ENCODE measurements around the gene GOLGA1.
A peak's percentile ranks its signal among the peaks of the same experiment; 100 is the strongest.
"Not testable (repeated sequence)": the region's sequence is repeated elsewhere in the genome, so short reads cannot be mapped to it uniquely, and the experiment has no call there.

GOLGA1 gene

GRCh38 chr9:124843456-124844034, 97.3 kb downstream of the GOLGA1 start:
- FAIRE-seq (no peak), DNase-seq (ENCODE audit: insufficient read length, low spot score) (no peak)
- TF ChIP-seq CTCF (IDR thresholded peaks at IDR 0.05; ENCODE audit: insufficient read depth, missing control alignments) = no peak

GRCh38 chr9:124841075-124841821, 99.6 kb downstream of the GOLGA1 start:
- no peak for FAIRE-seq
- DNase-seq (ENCODE audit: insufficient read length, low spot score) = no peak
- TF ChIP-seq CTCF (IDR thresholded peaks at IDR 0.05; ENCODE audit: insufficient read depth, missing control alignments) = no peak

GRCh38 chr9:124840300-124840833, 100.5 kb downstream of the GOLGA1 start:
- TF ChIP-seq CTCF (IDR thresholded peaks at IDR 0.05; ENCODE audit: insufficient read depth, missing control alignments) = peak; percentile 19
- DNase-seq (ENCODE audit: insufficient read length, low spot score) = no peak
- FAIRE-seq = no peak

GRCh38 chr9:124839612-124840299, 101.1 kb downstream of the GOLGA1 start:
- TF ChIP-seq CTCF (IDR thresholded peaks at IDR 0.05; ENCODE audit: insufficient read depth, missing control alignments) = no peak
- FAIRE-seq (no peak), DNase-seq (ENCODE audit: insufficient read length, low spot score) (no peak)

GRCh38 chr9:124838567-124839275, 102.2 kb downstream of the GOLGA1 start:
- not testable (repeated sequence) for FAIRE-seq; DNase-seq (ENCODE audit: insufficient read length, low spot score)

GRCh38 chr9:124838132-124838531, 102.8 kb downstream of the GOLGA1 start:
- not testable (repeated sequence) for DNase-seq (ENCODE audit: insufficient read length, low spot score); FAIRE-seq

- DNase-seq (ENCODE audit: insufficient read length, low spot score) (no peak), FAIRE-seq (no peak)
- TF ChIP-seq CTCF (IDR thresholded peaks at IDR 0.05; ENCODE audit: insufficient read depth, missing control alignments) = no peak
Measured at GRCh38 chr9:124835026-124835557, 105.8 kb downstream of the GOLGA1 start.
